ENCODE data around the gene RUVBL2. TPM values are rescaled to one million over a fixed set of nuclear protein-coding genes. Genes with fewer than 3 reads are reported as not detected.

The RUVBL2 gene
- total RNA-seq, 1 experiment from 2014 or later: 270 TPM

DNA sequence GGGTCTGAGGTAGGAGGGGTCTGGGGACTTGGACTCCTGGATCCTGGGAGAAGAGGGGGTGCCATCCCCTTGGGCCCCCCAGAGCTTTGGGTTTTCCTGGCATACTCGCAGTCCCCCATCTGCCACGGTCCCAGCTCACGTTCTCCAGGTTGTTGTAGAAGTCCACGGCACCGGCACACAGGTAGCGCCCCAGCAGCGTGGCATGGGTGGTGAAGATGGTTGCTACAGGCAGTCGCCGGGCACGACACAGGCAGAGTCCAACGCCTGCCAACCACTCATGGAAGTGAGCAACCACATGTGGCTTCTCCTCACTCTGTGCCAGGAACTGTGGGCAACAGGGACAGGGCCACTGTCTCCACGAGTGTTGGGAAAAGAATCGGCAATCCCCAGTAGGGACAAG, 8.0 kb upstream of the RUVBL2 start:
- Histone ChIP-seq H3K9me2 (ENCODE audit: insufficient read depth) (no peaks in the 10 kb centered on the region), H3K4me1 (ENCODE audit: control insufficient read depth in 1 of 2, insufficient read depth in 2 of 2, low read length in 2 of 2) (peaks cover 0 to 3% of the 10 kb centered on the region in 2 experiments; a peak in 1 of 4 replicates), H3K9ac (ENCODE audit: low read length) (no peak overlapping the region), H3K27me3 (ENCODE audit: insufficient read depth, low read length) (no peaks in the 10 kb centered on the region), H3K79me2 (ENCODE audit: insufficient read depth, low read length) (peaks cover 6% of the 10 kb centered on the region), H3K36me3 (ENCODE audit: control insufficient read depth in 1 of 2, insufficient read depth in 2 of 2, low read length in 2 of 2) (peaks cover 14 to 30% of the 10 kb centered on the region in 2 experiments; a peak in 3 of 4 replicates), H3K27ac (ENCODE audit: low read depth, low read length) (no peak overlapping the region), H3K4me3 (replicated peaks in 1 of 2; ENCODE audit: low read depth in 1 of 2, low read length in 2 of 2) (no peak overlapping the region), H4K20me1 (ENCODE audit: insufficient read depth) (no peaks in the 10 kb centered on the region), H2AFZ (ENCODE audit: low read depth, low read length, poor library complexity, severe bottlenecking) (no peak overlapping the region), H3K4me2 (ENCODE audit: low read length) (no peak overlapping the region), H3K9me3 (ENCODE audit: control insufficient read depth in 1 of 2, insufficient read depth in 1 of 2, low read depth in 1 of 2, low read length in 2 of 2) (no peaks in the 10 kb centered on the region)
- POLR2A ChIA-PET: no interaction called here
- CTCF ChIA-PET: interaction anchor here (0.6 kb wide), 1 partner anchor 1456 kb away, joined by 3 read pairs; no protein-coding TSS in a partner anchor
- RAD21 ChIA-PET (ENCODE audit: low non-redundant PET in 1 of 2, low total read pairs in 2 of 2, uncharacterized antibody in 2 of 2, unreplicated experiment in 2 of 2): no interaction called here
- no peak for DNase-seq (ENCODE audit: low read depth, low spot score)
- no TSS peak for BruUV-seq (replicated peaks)
- TF ChIP-seq CEBPB (IDR thresholded peaks at IDR 0.05; ENCODE audit: low read depth): no peak
- TF ChIP-seq, protein P1, sequence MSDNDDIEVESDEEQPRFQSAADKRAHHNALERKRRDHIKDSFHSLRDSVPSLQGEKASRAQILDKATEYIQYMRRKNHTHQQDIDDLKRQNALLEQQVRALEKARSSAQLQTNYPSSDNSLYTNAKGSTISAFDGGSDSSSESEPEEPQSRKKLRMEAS (IDR thresholded peaks at IDR 0.05): no peak
- TF ChIP-seq, protein P2, sequence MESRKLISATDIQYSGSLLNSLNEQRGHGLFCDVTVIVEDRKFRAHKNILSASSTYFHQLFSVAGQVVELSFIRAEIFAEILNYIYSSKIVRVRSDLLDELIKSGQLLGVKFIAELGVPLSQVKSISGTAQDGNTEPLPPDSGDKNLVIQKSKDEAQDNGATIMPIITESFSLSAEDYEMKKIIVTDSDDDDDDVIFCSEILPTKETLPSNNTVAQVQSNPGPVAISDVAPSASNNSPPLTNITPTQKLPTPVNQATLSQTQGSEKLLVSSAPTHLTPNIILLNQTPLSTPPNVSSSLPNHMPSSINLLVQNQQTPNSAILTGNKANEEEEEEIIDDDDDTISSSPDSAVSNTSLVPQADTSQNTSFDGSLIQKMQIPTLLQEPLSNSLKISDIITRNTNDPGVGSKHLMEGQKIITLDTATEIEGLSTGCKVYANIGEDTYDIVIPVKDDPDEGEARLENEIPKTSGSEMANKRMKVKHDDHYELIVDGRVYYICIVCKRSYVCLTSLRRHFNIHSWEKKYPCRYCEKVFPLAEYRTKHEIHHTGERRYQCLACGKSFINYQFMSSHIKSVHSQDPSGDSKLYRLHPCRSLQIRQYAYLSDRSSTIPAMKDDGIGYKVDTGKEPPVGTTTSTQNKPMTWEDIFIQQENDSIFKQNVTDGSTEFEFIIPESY (IDR thresholded peaks at IDR 0.05; ENCODE audit: extremely low read depth, insufficient replicate concordance, low read length): no peak
- TF ChIP-seq EGR1 (IDR thresholded peaks at IDR 0.05; ENCODE audit: low read depth): no peak
- no peak for TF ChIP-seq EZH2 (IDR thresholded peaks at IDR 0.05)
- TF ChIP-seq ZFX (IDR thresholded peaks at IDR 0.05): no peak
- TF ChIP-seq YY1 (IDR thresholded peaks at IDR 0.05; ENCODE audit: extremely low read depth, insufficient replicate concordance, low read depth, low read length): no peak
- no peak for TF ChIP-seq POLR2AphosphoS5 (IDR thresholded peaks at IDR 0.05; ENCODE audit: low read depth, low read length)
- intact Hi-C loops (cut with micrococcal nuclease): no loop called here
- no peak for ATAC-seq
